ENCODE results near the gene FASN.
A peak's percentile ranks its signal among the peaks of the same experiment; 100 is the strongest.
"Not testable (repeated sequence)": the region's sequence is repeated elsewhere in the genome, so short reads cannot be mapped to it uniquely, and the experiment has no call there.

FASN gene

DNA sequence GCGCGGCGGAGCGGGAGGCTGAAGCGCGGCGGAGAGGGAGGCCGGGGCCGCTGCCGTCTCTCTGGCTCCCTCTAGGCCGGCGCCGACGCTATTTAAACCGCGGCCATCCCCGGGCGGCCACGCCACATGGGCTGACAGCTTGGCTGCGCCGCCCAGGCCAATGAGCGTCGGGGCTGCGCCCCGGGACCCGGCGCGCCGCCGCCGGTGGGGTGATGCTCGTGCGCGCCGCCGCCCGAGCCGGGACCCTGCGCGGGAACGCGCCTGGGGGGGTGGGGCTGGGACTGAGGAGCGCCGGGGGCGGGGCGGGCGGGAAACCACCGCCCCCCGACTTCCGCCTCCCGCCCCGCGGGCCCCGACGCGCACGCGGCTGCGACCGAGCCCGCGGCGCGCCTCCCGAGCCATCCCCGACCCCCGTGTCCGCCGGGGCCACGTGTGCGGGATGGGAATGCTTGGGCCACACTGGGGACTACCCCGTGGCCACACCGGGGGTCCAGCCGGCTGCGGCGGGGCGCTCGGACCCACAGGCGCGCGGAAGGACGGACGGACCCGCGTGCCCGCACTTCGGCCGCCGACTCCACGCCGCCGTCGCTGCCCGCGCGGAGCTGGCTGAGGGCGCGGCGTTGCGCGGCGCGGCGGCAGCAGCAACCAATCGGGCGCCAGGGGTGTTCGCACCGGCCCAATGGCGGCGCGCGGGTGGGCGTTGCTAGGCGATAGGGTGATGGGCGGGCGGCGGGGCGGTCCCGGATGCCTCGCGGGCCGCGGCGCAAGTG lies at the start of gene FASN:
FASN (minus strand) TSS at position 68 of the 770 bp plus-strand sequence. CDS start 1,791 bp downstream, outside the sequence.
- TF ChIP-seq EZH2 (IDR thresholded peaks at IDR 0.05) (no peak), POLR2AphosphoS5 (IDR thresholded peaks at IDR 0.05; ENCODE audit: borderline replicate concordance, low read depth, low read length) (peak; percentile 88)
- H3K27ac ChIP-seq = peak within 1 kb of the TSS; percentile 96

DNA sequence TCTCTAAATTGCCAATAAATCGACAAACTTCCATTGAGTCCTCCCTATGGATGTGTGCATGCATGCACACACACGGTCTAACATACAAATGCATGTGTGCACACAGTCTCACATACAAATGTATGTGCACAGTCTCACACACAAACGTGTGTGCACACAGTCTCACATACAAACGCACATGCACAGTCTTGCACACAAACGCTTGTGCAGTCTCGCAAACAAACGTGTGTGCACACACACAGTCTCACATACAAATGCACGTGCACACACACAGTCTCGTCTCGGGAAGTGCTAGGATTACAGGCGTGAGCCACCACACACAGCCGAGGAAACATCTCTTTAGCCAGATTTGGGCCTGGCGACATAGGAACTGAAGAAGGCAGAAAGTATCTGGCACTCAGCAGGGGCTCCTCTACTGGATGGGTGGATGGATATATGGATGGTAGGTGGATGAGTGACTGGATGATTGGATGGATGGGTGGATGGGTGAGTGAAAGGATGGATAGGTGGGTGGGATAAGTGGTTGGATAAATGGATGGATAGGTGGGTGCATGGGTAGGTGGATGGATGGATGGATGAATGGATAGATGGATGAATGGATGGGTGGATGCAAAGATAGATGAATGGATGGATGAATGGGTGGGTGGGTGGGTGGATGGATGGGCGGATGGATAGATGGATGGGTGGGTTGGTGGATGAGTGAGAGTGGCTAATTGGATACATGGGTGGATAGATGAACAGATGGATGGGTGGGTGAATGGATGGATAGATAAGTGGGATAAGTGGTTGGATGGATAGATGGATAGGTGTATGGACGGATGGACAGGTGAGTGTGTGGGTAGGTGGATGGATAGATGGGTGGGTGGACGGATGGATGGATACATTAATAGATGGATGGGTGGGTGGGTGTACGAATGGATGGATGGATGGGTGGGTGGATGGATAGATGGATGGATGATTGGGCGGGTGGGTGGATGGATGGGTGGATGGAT lies 48.9 kb upstream of the FASN start:
- no peak for TF ChIP-seq FOXP2 (optimal IDR thresholded peaks at IDR 0.05; ENCODE audit: control extremely low read depth, extremely low read length, insufficient read depth)
- Histone ChIP-seq H3K9ac (ENCODE audit: insufficient read length) (no peak overlapping the region), H3K9me3 (ENCODE audit: low read depth, low read length) (no peaks in the 10 kb centered on the region), H3K36me3 (ENCODE audit: insufficient read depth, low read length) (no peaks in the 10 kb centered on the region), H3K4me3 (no peak overlapping the region), H3K27ac (no peak overlapping the region)
- DNase-seq (ENCODE audit: low read depth, low spot score) = no peak

More for the DNA sequence above, at the start of gene FASN:
- peak within 1 kb of the TSS; percentile 91 for H3K4me3 ChIP-seq
- H3K9ac ChIP-seq (ENCODE audit: insufficient read length) = peak within 1 kb of the TSS; percentile 97
- peaks cover 26% of the 10 kb centered on the region for H3K36me3 ChIP-seq (ENCODE audit: insufficient read depth, low read length)
- H3K9me3 ChIP-seq (ENCODE audit: low read depth, low read length) = no peaks in the 10 kb centered on the region
- DNase-seq (ENCODE audit: low read depth, low spot score) = no peak

DNA sequence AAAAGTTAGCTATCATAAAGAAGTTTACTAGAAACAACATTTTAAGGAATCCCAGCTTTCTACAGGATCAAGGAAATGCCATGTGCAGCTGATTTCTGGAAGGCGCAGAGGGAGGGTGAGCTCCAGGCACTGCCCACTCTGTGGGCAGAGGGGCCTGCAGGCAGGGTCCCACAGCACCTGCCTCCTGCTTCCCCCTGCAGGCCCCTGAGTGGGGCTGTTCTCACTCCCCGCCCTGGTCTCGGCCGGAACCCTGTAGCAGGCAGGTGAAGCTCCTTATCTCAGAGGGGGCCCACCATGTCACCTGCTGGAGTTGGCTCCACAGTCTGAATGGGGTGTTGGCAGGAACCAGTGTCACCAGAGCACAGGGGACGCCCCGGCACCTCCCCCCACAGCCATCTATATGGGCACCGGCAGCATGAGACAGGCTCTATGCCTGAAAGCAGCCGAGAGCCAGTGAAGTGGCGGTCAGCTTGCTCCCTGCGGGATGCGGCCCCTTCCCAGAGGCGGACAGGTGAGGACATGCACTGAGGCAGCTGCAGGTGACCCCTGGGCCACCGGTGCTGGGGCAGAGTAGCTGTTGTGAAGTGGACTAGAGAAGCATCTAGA lies 47.6 kb upstream of the FASN start:
- DNase-seq (ENCODE audit: low read depth, low spot score) = no peak
- Histone ChIP-seq H3K36me3 (ENCODE audit: insufficient read depth, low read length) (no peaks in the 10 kb centered on the region), H3K9ac (ENCODE audit: insufficient read length) (no peak overlapping the region), H3K27ac (no peak overlapping the region), H3K9me3 (ENCODE audit: low read depth, low read length) (no peaks in the 10 kb centered on the region), H3K4me3 (no peak overlapping the region)
- no peak for TF ChIP-seq EZH2 (IDR thresholded peaks at IDR 0.05)
- no peak for TF ChIP-seq POLR2AphosphoS5 (IDR thresholded peaks at IDR 0.05; ENCODE audit: borderline replicate concordance, low read depth, low read length)

DNA sequence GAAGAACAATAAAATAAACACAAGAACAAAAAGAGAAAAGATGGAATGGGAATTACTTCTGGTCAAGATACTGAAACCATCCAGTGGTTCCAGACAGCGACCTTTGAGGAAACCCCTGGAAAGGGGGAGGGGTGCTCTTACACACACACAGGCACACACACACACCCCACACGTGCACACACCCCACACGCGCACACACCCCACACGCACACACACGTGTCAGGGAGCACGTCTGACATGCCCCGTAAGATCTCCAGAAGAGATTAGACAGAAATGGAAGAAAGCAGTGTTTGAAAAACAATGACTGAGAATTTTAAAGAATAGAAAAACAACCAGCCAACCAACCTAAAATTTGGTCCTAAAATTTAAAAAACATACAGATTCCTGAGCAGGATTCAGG lies 45.3 kb upstream of the FASN start:
- Histone ChIP-seq H3K9me3 (ENCODE audit: low read depth, low read length) (no peaks in the 10 kb centered on the region), H3K4me3 (no peak overlapping the region), H3K36me3 (ENCODE audit: insufficient read depth, low read length) (no peaks in the 10 kb centered on the region), H3K27ac (no peak overlapping the region), H3K9ac (ENCODE audit: insufficient read length) (no peak overlapping the region)
- TF ChIP-seq FOXP2 (optimal IDR thresholded peaks at IDR 0.05; ENCODE audit: control extremely low read depth, extremely low read length, insufficient read depth) (no peak), EZH2 (IDR thresholded peaks at IDR 0.05) (no peak), POLR2AphosphoS5 (IDR thresholded peaks at IDR 0.05; ENCODE audit: borderline replicate concordance, low read depth, low read length) (no peak)
- DNase-seq (ENCODE audit: low read depth, low spot score) = no peak

DNA sequence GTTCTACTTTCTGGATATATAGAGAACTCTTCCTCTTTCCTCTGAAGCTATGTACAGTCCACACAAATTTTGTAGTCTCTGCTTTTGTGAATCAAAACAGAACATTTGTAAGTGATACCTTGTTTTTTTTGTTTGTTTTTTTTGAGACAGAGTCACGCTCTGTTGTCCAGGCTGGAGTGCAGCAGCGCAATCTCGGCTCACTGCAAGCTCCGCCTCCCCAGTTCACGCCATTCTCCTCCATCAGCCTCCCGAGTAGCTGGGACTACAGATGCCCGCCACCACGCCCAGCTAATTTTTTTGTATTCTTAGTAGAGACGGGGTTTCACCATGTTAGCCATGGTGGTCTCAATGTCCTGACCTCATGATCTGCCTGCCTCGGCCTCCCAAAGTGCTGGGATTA lies 41.9 kb upstream of the FASN start:
- not testable (repeated sequence) for H3K9me3 ChIP-seq (ENCODE audit: low read depth, low read length); H3K9ac ChIP-seq (ENCODE audit: insufficient read length); H3K27ac ChIP-seq; DNase-seq (ENCODE audit: low read depth, low spot score); H3K4me3 ChIP-seq; H3K36me3 ChIP-seq (ENCODE audit: insufficient read depth, low read length)

- no peak for TF ChIP-seq EZH2 (IDR thresholded peaks at IDR 0.05)
- TF ChIP-seq FOXP2 (optimal IDR thresholded peaks at IDR 0.05; ENCODE audit: control extremely low read depth, extremely low read length, insufficient read depth) = no peak
- TF ChIP-seq POLR2AphosphoS5 (IDR thresholded peaks at IDR 0.05; ENCODE audit: borderline replicate concordance, low read depth, low read length) = no peak
- H3K9ac ChIP-seq (ENCODE audit: insufficient read length) = no peak overlapping the region
- no peak overlapping the region for H3K27ac ChIP-seq
- no peaks in the 10 kb centered on the region for H3K9me3 ChIP-seq (ENCODE audit: low read depth, low read length)
- no peaks in the 10 kb centered on the region for H3K36me3 ChIP-seq (ENCODE audit: insufficient read depth, low read length)
- DNase-seq (ENCODE audit: low read depth, low spot score) = no peak
- no peak overlapping the region for H3K4me3 ChIP-seq
Observed at GRCh38 chr17:82138511-82138992, 40.5 kb upstream of the FASN start.

GRCh38 chr17:82134101-82134500 lies 36.1 kb upstream of the FASN start:
- no peak overlapping the region for H3K9ac ChIP-seq (ENCODE audit: insufficient read length)

DNA sequence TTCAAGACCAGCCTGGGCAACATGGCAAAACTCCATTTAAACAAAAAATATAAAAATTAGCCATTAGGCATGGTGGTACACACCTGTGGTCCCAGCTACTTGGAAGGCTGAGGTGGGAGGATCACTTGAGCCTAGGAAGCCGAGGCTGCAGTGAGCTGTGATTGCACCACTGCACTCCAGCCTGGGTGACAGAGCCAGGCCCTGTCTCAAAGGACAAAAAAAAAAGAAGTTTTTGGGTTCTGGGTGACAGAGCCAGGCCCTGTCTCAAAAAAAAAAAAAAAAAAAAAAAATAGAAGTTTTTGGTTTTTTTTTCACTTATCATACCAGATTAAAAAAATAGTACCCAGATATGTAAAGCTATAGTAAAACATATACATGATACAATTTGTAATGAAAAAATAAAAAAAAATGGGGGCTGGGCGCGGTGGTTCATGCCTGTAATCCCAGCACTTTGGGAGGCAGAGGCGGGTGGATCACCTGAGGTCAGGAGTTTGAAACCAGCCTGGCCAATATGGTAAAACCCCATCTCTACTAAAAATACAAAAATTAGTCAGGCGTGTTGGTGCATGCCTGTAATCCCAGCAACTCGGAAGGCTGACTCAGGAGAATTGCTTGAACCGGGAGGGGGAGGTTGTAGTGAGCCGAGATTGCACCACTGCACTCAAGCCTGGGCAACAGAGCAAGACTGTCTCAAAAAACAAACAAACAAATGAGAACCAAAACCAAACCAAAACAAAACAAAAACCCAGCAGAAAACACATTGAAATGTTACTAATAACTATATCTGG lies 35.3 kb upstream of the FASN start:
- not testable (repeated sequence) for H3K9ac ChIP-seq (ENCODE audit: insufficient read length); H3K4me3 ChIP-seq; H3K9me3 ChIP-seq (ENCODE audit: low read depth, low read length); H3K36me3 ChIP-seq (ENCODE audit: insufficient read depth, low read length); H3K27ac ChIP-seq; DNase-seq (ENCODE audit: low read depth, low spot score)

More at GRCh38 chr17:82134101-82134500, 36.1 kb upstream of the FASN start:
- DNase-seq (ENCODE audit: low read depth, low spot score) = no peak
- Histone ChIP-seq H3K9me3 (ENCODE audit: low read depth, low read length) (no peaks in the 10 kb centered on the region), H3K27ac (no peak overlapping the region), H3K4me3 (no peak overlapping the region), H3K36me3 (ENCODE audit: insufficient read depth, low read length) (no peaks in the 10 kb centered on the region)
- no peak for TF ChIP-seq FOXP2 (optimal IDR thresholded peaks at IDR 0.05; ENCODE audit: control extremely low read depth, extremely low read length, insufficient read depth)
- no peak for TF ChIP-seq POLR2AphosphoS5 (IDR thresholded peaks at IDR 0.05; ENCODE audit: borderline replicate concordance, low read depth, low read length)
- no peak for TF ChIP-seq EZH2 (IDR thresholded peaks at IDR 0.05)
